Right cardiac atrium (tissue), 5 donors: ENCODE results near the gene STX10. TPM values are rescaled to one million over a fixed set of nuclear protein-coding genes. Genes with fewer than 3 reads are reported as not detected.

Experiments used
- ATAC-seq, 2 donors: fragments of 200-7000 bp; cut with Tn5 transposase; one replicate each; pipeline versions ENCODE4 v1.8.0 to v1.9.1; 2020; ENCODE audit warnings: moderate library complexity in 2 of 2, mild to moderate bottlenecking in 1 of 2
- DNase-seq, 3 donors: peaks; one replicate each; pipeline ENCODE4 v3.0.0-alpha.2; 2020
- H3K27ac ChIP-seq: one replicate; pipeline ENCODE4 v1.5.1; 2013; ENCODE audit warnings: mild to moderate bottlenecking, low read length, control low read depth, moderate library complexity
- H3K27me3 ChIP-seq: one replicate; pipeline ENCODE4 v1.6.1; 2013; ENCODE audit not compliant: control insufficient read depth, insufficient read depth
- H3K4me1 ChIP-seq: one replicate; pipeline ENCODE4 v1.6.1; 2013; ENCODE audit warnings: low read length; ENCODE audit not compliant: control insufficient read depth, insufficient read depth
- H3K4me3 ChIP-seq: one replicate; pipeline ENCODE4 v1.5.1; 2013; ENCODE audit warnings: low read length, control low read depth
- H3K9me3 ChIP-seq: one replicate; pipeline ENCODE4 v1.6.1; 2013; ENCODE audit warnings: low read length; ENCODE audit not compliant: control insufficient read depth
- WGBS: extraction: QIAGEN DNeasy Blood & Tissue Kit; methylation state at CpG from one replicate; pipeline ENCODE4 v1.1.7; 2013; 5-methylcytosine and 5-hydroxymethylcytosine counted together
- intact Hi-C, 4 donors: fragments of 100-400 bp; cut with DNase I; formaldehyde crosslinking; loops; one replicate each; pipeline versions ENCODE4 v1.11.0 to v1.14.0; 2022 to 2023
- polyA plus RNA-seq: library from polyadenylated mRNA; stranded (reverse); fragments of 200-250 nt; gene quantifications from one replicate; pipeline ENCODE4 v1.2.3, GENCODE V29; 2013
- total RNA-seq, 4 donors: library from RNA; stranded (reverse); fragmentation: NEBNext Ultra II Directional; extraction: Animal tissue kit (Norgen Biotek cat#: 25700); gene quantifications; one replicate each; pipeline ENCODE4 v1.2.1, GENCODE V29; 2021
- donor health status: healthy with polysubstance abuse.
- donor health status: DM: no; HTN: yes; CAD: no.
- donor health status: DM: no; HTN: no; CAD: no.
- donor health status: DM: no; HTN: yes; CAD: no; lungs with severe emphysema.
- donor health status: DM: yes; HTN: yes; CAD: no.

The STX10 gene
- total and polyA plus RNA-seq, 5 donors = 30.8 to 47.7 (median 37.3) TPM

DNA sequence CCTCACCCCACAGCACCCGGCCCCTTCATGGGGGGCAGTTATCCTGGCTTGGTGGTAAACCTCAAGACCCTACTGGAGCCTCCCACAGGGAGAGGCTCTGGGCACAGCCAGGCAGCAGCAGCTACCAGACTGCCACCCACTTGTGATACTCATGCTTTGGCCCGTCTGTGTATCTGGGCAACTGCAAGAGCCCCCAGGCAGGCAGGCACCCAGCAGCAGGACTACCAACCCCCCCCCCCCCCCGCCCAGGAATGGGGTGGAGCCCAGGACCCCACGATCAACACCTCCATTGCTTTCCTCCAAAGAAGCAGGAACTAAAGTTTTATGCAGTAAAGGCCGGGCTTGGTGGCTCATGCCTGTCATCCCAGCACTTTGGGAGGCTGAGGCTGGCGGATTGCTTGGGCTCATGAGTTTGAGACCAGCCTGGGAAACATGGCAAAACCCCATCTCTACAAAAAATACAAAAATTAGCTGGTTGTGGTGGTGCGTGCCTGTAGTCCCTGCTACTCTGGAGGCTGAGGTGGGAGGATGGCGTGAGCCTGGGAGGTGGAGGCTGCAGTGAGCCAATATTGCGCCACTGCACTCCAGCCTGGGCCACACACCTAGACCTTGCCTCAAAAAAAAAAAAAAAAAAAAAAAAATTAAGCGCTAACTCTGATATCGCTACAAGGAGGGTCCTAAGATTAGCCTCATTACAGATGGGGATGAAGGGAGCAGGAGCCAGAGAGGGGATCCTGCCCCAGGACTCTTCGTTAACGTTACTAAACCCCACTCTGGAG lies 46.4 kb downstream of the STX10 start:
- DNase-seq (peak in 1 of 3 donors; percentile 56), ATAC-seq (no peak)
- intact Hi-C loops = loop anchor here in 1 of 4 donors (5.0 kb wide), 1 partner anchor 59 kb away; no protein-coding TSS in a partner anchor
- 65% methylated on average over 13 of the region's 13 CpGs for WGBS
- no peak overlapping the region for H3K4me3 ChIP-seq
- H3K27me3 ChIP-seq = no peaks in the 10 kb centered on the region
- no peaks in the 10 kb centered on the region for H3K9me3 ChIP-seq
- H3K27ac ChIP-seq = peak overlapping the region; percentile 61
- H3K4me1 ChIP-seq = no peaks in the 10 kb centered on the region

- peak; percentile 93 to 98 (median 97) for DNase-seq
- peak; percentile 87 for ATAC-seq
- no peaks in the 10 kb centered on the region for H3K4me1 ChIP-seq
These were observed 47.3 kb downstream of the STX10 start, which contains the start of gene LYL1 for GRCh38 chr19:13102666-13103580. Gene LYL1, minus strand, starts transcription at chr19:13102858. Its CDS starts 1,687 bp downstream, at chr19:13101171.

GRCh38 chr19:13102416-13102665 lies 47.8 kb downstream of the STX10 start:
- intact Hi-C loops = loop anchor here in 1 of 4 donors (5.0 kb wide), 1 partner anchor 60 kb away; no protein-coding TSS in a partner anchor
- Histone ChIP-seq H3K27ac (peak overlapping the region; percentile 76), H3K4me1 (no peaks in the 10 kb centered on the region), H3K9me3 (no peaks in the 10 kb centered on the region), H3K27me3 (no peaks in the 10 kb centered on the region), H3K4me3 (peak overlapping the region; percentile 36)
- WGBS = 3% methylated on average over 7 of the region's 7 CpGs
- DNase-seq = no peak
- ATAC-seq = no peak

More at GRCh38 chr19:13102666-13103580, 47.3 kb downstream of the STX10 start, which contains the start of gene LYL1:
- Histone ChIP-seq H3K4me3 (peak within 1 kb of the TSS; percentile 36), H3K27ac (peak within 1 kb of the TSS; percentile 76), H3K9me3 (no peaks in the 10 kb centered on the region), H3K27me3 (no peaks in the 10 kb centered on the region)
- intact Hi-C loops = loop anchor here in 1 of 4 donors (5.0 kb wide), 1 partner anchor 59 kb away; no protein-coding TSS in a partner anchor
- 2% methylated on average over 47 of the region's 47 CpGs for WGBS

DNA sequence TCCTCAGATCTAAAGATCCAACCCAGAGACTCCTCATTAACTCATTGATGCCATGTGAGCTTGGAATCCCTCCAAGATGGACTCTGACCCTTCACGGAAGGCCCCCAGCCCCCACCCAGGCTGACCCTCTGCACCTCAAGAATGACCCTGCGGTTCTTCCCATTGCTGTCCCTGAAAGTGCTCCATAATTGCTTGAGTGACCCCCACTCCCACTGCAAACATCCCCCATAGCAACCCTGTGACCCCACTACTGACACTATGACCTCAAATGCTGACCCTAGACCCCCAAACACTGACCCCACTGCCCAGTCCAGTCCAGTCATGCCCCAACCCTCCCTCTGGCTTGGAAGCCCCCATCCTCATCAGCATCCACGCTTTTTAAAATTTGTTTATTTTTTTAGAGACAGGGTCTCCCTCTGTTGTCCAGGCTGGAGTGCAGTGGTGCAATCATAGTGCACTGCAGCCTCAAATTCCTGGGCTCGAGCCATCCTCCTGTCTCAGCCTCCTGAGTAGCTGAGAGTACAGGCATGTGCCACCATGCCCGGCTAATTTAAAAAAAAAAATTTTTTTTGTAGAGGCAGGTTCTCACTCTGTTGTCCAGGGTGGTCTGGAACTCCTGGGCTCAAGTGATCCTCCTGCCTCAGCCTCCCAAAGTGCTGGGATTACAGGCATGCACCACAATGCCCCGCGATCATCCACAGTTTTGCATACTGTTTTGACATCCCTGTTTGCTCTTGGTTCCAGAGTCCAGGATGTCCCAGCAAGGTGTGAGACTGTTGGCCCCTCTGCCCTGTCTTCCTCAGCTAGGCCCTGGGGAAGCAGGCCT lies 48.4 kb downstream of the STX10 start:
- ATAC-seq (no peak), DNase-seq (no peak)
- peak overlapping the region; percentile 76 for H3K27ac ChIP-seq
- no peaks in the 10 kb centered on the region for H3K27me3 ChIP-seq
- intact Hi-C loops = loop anchor here in 1 of 4 donors (5.0 kb wide), 1 partner anchor 60 kb away; no protein-coding TSS in a partner anchor
- H3K4me1 ChIP-seq = no peaks in the 10 kb centered on the region
- 59% methylated on average over 7 of the region's 7 CpGs for WGBS
- H3K9me3 ChIP-seq = no peaks in the 10 kb centered on the region
- peak overlapping the region; percentile 36 for H3K4me3 ChIP-seq

DNA sequence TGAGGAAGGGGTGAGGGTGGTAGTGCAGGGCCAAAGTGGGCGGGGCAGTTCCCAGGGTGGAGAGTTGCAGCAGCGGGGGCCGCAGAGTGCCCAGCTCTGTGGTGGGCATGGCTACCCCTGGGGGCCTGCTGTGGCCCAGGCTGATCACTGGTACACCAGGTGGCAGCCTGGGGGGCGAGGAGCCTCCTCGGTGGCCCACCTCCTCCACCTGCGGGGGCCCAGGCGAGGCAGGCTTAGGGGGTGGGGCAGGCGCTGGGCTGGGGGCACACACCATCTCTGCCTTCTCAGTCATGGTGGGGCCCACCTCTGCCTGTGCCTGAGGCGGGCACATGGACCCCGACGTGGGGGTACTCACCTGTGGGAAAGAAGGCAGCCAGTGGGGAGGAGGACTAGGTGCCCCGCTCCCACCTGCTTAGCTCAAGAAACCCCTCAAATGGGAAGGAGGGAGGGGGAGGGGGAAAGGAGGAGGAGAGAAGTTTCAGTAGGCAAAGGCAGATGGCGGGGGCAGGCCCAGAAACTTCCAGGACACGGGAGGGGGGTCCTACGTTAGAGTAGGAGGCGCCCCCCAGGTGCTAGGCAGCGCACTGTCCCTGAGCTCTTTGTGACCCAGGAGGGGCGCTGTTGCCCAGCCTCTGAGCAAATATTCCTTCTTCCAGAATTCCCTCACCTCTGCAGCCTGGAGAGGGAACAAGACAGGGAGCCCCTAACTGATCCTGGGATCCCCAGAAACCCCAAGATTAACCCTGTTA lies 49.2 kb downstream of the STX10 start:
- intact Hi-C loops = loop anchor here in 1 of 4 donors (5.0 kb wide), 1 partner anchor 61 kb away; no protein-coding TSS in a partner anchor
- WGBS = 70% methylated on average over 18 of the region's 18 CpGs
- DNase-seq = peak in 2 of 3 donors; percentile 75 to 76

DNA sequence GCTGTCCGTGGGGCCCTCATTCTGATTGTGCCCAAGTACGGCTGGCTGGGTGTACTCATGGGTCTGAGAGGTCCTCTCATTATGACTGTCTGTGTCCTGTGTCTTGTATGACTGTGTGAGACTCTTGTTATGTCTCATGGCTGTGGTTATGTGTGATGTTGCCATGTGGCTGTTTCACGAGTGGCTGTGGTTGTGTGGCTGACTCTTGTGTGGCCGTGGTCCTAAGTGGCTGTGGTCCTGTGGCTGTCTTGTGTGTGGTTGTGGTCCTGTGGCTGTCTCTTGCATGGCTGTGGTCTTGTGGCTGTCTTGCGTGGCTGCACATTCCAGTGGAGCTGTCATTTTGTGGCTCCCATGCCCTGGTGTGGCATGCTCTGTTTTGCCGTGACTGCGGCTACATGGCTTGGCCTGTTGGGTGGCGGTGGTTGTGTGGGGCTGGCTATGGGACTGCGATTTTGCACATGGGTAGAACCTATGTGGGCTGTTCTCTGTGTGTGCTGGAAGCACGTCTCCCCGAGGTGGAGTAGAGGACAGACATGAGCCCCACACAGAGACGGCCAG lies 50.1 kb downstream of the STX10 start:
- H3K27ac ChIP-seq = peak overlapping the region; percentile 84
- DNase-seq (peak in 2 of 3 donors; percentile 49 to 53), ATAC-seq (no peak)
- H3K4me3 ChIP-seq = no peak overlapping the region
- no peaks in the 10 kb centered on the region for H3K4me1 ChIP-seq
- H3K27me3 ChIP-seq = no peaks in the 10 kb centered on the region
- intact Hi-C loops = loop anchor here in 1 of 4 donors (5.0 kb wide), 1 partner anchor 62 kb away; no protein-coding TSS in a partner anchor
- no peaks in the 10 kb centered on the region for H3K9me3 ChIP-seq
- 77% methylated on average over 12 of the region's 12 CpGs for WGBS

More for the DNA sequence above, 49.2 kb downstream of the STX10 start:
- ATAC-seq = no peak
- Histone ChIP-seq H3K4me3 (peak overlapping the region; percentile 36), H3K27ac (no peak overlapping the region), H3K4me1 (no peaks in the 10 kb centered on the region), H3K9me3 (no peaks in the 10 kb centered on the region), H3K27me3 (no peaks in the 10 kb centered on the region)

DNA sequence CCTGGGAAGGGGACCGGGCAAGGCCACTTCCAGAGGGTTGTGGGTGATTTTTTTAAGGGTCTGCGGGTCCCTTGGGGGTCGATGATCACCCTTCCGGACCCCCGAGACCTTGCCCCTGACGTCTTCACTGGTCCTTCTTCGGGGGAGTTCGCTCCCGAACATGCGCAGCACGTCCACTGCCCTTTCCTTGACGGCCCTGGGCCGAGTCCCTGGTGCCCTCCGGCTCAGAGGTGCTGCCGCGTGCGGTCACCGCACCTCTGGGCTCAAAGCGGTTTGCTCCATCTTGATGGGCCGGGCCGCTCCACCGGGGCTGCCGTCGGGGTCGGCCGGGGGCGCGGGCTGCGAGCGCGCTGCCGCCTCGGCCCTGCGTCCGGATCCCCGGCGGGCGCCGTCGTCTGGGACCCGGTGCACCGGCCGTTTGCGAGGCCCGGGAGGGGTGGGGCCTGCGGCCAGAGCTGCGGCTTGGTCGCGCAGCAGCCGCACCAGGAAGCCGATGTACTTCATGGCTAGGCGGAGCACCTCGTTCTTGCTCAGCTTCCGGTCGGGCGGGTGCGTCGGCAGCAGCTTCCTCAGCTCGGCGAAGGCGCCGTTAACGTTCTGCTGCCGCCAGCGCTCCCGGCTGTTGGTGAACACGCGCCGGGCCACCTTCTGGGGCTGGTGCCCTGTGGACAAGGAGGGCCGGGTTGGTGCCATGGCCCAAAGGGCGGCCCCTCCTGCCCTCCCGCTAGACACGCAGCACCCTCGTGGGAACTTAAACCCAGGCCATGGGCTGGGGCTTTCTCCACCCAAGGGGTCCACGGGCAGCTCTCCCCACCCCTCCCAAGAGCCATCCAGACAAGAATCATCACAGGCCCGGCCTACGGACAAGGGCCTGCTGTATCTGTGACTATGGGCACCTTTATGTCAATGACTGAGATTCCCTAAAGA lies 50.8 kb downstream of the STX10 start:
- Histone ChIP-seq H3K4me3 (peak overlapping the region; percentile 27), H3K27me3 (no peaks in the 10 kb centered on the region), H3K4me1 (no peaks in the 10 kb centered on the region), H3K27ac (peak overlapping the region; percentile 84), H3K9me3 (no peaks in the 10 kb centered on the region)
- DNase-seq = peak; percentile 83 to 92 (median 91)
- ATAC-seq = peak in 1 of 2 donors; percentile 6
- intact Hi-C loops = loop anchor here in 2 of 4 donors (5.0 to 10.0 kb wide), 2 partner anchors 37 to 115 kb away; no protein-coding TSS in a partner anchor
- 42% methylated on average over 77 of the region's 77 CpGs for WGBS

DNA sequence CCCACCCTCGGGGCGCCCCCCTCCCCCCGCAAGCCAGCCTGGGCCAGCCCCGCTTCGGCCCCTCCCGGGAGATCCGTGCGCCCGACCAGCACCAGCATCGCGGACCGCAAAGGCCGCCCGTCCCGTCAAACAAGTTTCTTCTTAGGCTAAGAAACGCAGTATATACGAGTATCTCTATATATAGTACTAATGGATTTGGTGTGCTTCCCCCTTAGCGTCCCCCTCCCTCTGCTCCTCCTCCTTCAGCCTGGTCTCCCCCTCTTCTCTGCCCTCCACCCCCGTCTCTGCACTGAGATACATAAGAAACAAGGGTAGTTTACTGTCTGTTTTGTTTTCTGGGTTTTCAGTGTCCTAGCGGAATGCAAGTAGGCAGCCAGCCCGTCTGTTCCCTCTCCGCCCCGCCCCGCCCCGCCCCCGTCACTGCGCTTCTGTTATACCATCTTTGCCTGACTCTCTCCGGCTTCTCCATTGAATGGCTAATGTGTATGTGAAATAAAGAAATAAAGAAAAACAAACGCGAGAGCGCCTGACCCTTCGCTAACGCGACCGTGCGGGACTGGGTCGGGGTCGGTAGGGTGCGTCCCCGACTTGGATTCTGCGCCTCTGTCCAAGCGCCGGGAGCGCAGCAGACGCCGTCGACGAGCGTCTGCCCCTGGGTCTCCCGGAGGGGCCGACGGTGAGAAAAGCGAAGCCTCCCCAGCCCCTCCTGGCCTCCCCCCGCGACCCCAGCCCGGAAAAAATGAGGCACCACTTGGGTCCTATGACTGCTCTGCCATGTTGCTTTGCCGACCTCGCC lies 51.7 kb downstream of the STX10 start:
- Histone ChIP-seq H3K27ac (peak overlapping the region; percentile 84), H3K9me3 (no peaks in the 10 kb centered on the region), H3K27me3 (no peaks in the 10 kb centered on the region), H3K4me3 (peak overlapping the region; percentile 52), H3K4me1 (no peaks in the 10 kb centered on the region)
- peak; percentile 44 to 81 (median 80) for DNase-seq
- intact Hi-C loops = loop anchor here in 2 of 4 donors (5.0 to 10.0 kb wide), 2 partner anchors 36 to 114 kb away; no protein-coding TSS in a partner anchor
- 14% methylated on average over 58 of the region's 58 CpGs for WGBS
- ATAC-seq = peak in 1 of 2 donors; percentile 3
